OCI-LY7 (cell line): ENCODE data around the gene TPPP.

Source experiments
- EZH2phosphoT487 ChIP-seq: fragments of 200-600 bp; sonication (generic); IDR thresholded peaks from 2 replicates; pipeline ENCODE4 v1.6.1; 2018; ENCODE audit warnings: low read depth, borderline replicate concordance, mild to moderate bottlenecking, mixed run types, antibody characterized with exemption, low read length, moderate library complexity, mixed read lengths
- TF ChIP-seq, protein P1 (sequence below): fragments of 200-600 bp; sonication (generic); conservative IDR thresholded peaks from 2 replicates; pipeline ENCODE4 v1.5.1; 2014; ENCODE audit warnings: mild to moderate bottlenecking, antibody characterized with exemption, low read length, moderate library complexity, mixed read lengths

DNA sequence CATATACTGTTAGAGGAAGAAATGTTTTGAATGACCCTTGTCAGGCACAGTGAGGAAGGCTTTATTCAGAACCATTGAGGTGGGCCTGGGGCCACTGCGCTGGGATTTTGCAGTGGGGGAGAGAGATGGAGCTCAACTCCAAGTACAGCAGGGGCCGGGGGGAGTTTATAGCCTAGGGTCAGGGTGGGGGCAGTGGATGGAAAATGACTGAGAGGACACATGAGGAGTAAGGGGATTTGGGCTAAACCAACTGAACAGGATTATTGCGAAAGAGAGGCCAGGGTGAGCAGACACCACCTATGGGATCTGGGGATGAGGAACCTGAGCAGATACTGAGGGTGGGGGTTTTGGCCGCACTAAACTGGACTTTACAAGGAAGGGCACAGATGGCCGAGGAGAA, 74.7 kb downstream of the TPPP start:
- TF ChIP-seq, protein P1, sequence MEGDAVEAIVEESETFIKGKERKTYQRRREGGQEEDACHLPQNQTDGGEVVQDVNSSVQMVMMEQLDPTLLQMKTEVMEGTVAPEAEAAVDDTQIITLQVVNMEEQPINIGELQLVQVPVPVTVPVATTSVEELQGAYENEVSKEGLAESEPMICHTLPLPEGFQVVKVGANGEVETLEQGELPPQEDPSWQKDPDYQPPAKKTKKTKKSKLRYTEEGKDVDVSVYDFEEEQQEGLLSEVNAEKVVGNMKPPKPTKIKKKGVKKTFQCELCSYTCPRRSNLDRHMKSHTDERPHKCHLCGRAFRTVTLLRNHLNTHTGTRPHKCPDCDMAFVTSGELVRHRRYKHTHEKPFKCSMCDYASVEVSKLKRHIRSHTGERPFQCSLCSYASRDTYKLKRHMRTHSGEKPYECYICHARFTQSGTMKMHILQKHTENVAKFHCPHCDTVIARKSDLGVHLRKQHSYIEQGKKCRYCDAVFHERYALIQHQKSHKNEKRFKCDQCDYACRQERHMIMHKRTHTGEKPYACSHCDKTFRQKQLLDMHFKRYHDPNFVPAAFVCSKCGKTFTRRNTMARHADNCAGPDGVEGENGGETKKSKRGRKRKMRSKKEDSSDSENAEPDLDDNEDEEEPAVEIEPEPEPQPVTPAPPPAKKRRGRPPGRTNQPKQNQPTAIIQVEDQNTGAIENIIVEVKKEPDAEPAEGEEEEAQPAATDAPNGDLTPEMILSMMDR: no peak
- no peak for TF ChIP-seq EZH2phosphoT487
